PC-3 (cell line): ENCODE data around the gene ATAD3A. TPM values are rescaled to one million over a fixed set of nuclear protein-coding genes. Genes with fewer than 3 reads are reported as not detected.
A peak's percentile ranks its signal among the peaks of the same experiment; 100 is the strongest.

Experiments
- ATAC-seq: fragments of 200-7000 bp; cut with Tn5 transposase; 2 replicates; pipeline ENCODE4 v1.9.1; 2020; ENCODE audit warnings: mild to moderate bottlenecking, moderate library complexity
- BruUV-seq: library from RNA; stranded (reverse); fragments of 400-500 nt; replicated peaks from 2 replicates; lab custom pipeline; 2021; lab: Mats Ljungman, UMichigan
- CTCF ChIA-PET: fragments of 300-600 bp; sonication (Branson Sonifier 250); formaldehyde crosslinking; loops from one replicate; lab custom pipeline; 2022; ENCODE audit warnings: antibody characterized with exemption; lab: Charles Lee
- POLR2A ChIA-PET: fragments of 300-600 bp; sonication (Branson Sonifier 250); formaldehyde crosslinking; loops from one replicate; lab custom pipeline; 2022; ENCODE audit warnings: antibody characterized with exemption; ENCODE audit not compliant: unreplicated experiment; lab: Charles Lee
- DNase-seq: peaks from one replicate; pipeline ENCODE4 v3.0.0-alpha.2; 2015
- H2AFZ ChIP-seq: fragments of 300-600 bp; sonication (generic); 2 replicates; pipeline ENCODE4 v1.6.0; 2016; ENCODE audit warnings: antibody characterized with exemption, low read length
- H3F3A ChIP-seq: fragments of 300-600 bp; sonication (generic); one replicate; pipeline ENCODE4 v1.6.0; 2017; ENCODE audit warnings: antibody characterized with exemption, low read length, control low read depth, mild to moderate bottlenecking; ENCODE audit not compliant: unreplicated experiment
- H3K27ac ChIP-seq: fragments of 300-600 bp; sonication (generic); 2 replicates; pipeline ENCODE4 v1.5.1; 2016; ENCODE audit warnings: mild to moderate bottlenecking, low read length
- H3K27me3 ChIP-seq: fragments of 300-600 bp; sonication (generic); 2 replicates; pipeline ENCODE4 v1.6.1; 2016; ENCODE audit warnings: low read length, mixed read lengths
- H3K36me3 ChIP-seq: fragments of 300-600 bp; sonication (generic); 2 replicates; pipeline ENCODE4 v1.6.1; 2016; ENCODE audit warnings: low read depth, mixed run types, low read length, mixed read lengths
- H3K4me1 ChIP-seq: fragments of 300-600 bp; sonication (generic); 2 replicates; pipeline ENCODE4 v1.5.1; 2016; ENCODE audit warnings: low read length; ENCODE audit not compliant: insufficient read depth
- H3K4me2 ChIP-seq: fragments of 300-600 bp; sonication (generic); 2 replicates; pipeline ENCODE4 v1.6.0; 2016; ENCODE audit warnings: low read length
- H3K4me3 ChIP-seq: fragments of 300-600 bp; sonication (generic); 2 replicates; pipeline ENCODE4 v1.5.1; 2016; ENCODE audit warnings: mild to moderate bottlenecking, low read length, mixed read lengths
- H3K79me2 ChIP-seq: fragments of 300-600 bp; sonication (generic); 2 replicates; pipeline ENCODE4 v1.6.1; 2017; ENCODE audit warnings: low read length, mixed read lengths
- H3K9ac ChIP-seq: fragments of 300-600 bp; sonication (generic); 2 replicates; pipeline ENCODE4 v1.6.0; 2016; ENCODE audit warnings: mild to moderate bottlenecking, low read length
- H3K9me2 ChIP-seq: fragments of 300-600 bp; sonication (generic); replicated peaks from 2 replicates; pipeline ENCODE4 v1.6.1; 2016; ENCODE audit warnings: mixed run types, low read length, mixed read lengths
- H3K9me3 ChIP-seq: fragments of 300-600 bp; sonication (generic); 2 replicates; pipeline ENCODE4 v1.6.1; 2016; ENCODE audit warnings: low read length, mixed read lengths
- H4K20me1 ChIP-seq: fragments of 300-600 bp; sonication (generic); 2 replicates; pipeline ENCODE4 v1.6.1; 2016; ENCODE audit warnings: low read length, mixed read lengths
- CTCF ChIP-seq: fragments of 300-600 bp; sonication (generic); conservative IDR thresholded peaks from 2 replicates; pipeline ENCODE4 v1.5.1; 2017; ENCODE audit warnings: antibody characterized with exemption, low read depth, mild to moderate bottlenecking, low read length
- EZH2 ChIP-seq: fragments of 300-600 bp; sonication (generic); IDR thresholded peaks from one replicate; pipeline ENCODE4 v1.6.1; 2017; ENCODE audit warnings: antibody characterized with exemption, mild to moderate bottlenecking, low read length; ENCODE audit not compliant: unreplicated experiment
- EZH2phosphoT487 ChIP-seq: fragments of 300-600 bp; sonication (generic); IDR thresholded peaks from 2 replicates; pipeline ENCODE4 v1.6.1; 2018; ENCODE audit warnings: mild to moderate bottlenecking, antibody characterized with exemption, low read length, borderline replicate concordance
- intact Hi-C: fragments of 100-400 bp; cut with micrococcal nuclease; formaldehyde crosslinking; loops from 2 replicates; pipeline ENCODE4 v1.9.0; 2023
- total RNA-seq: library from RNA; depleted of rRNA; stranded (reverse); fragments of >200 nt; gene quantifications from 2 replicates; pipeline ENCODE4 v1.2.3, GENCODE V29; 2014

The ATAD3A gene
- total RNA-seq, 1 experiment from 2014 or later = 186 TPM

GRCh38 chr1:1540818-1541628, 29.1 kb downstream of the ATAD3A start:
- no peak overlapping the region for H2AFZ ChIP-seq
- no peaks in the 10 kb centered on the region for H3K79me2 ChIP-seq
- no peaks in the 10 kb centered on the region for H3K27me3 ChIP-seq
- TF ChIP-seq CTCF (no peak), EZH2 (no peak), EZH2phosphoT487 (no peak)
- no peaks in the 10 kb centered on the region for H3K9me2 ChIP-seq
- H3F3A ChIP-seq = no peaks in the 10 kb centered on the region
- no TSS peak for BruUV-seq
- ChIA-PET POLR2A (no interaction called here), CTCF (no interaction called here)
- no peak overlapping the region for H3K9ac ChIP-seq
- ATAC-seq (peak; percentile 2; the same call in 1 of the 2 replicates), DNase-seq (no peak)
- peaks cover 25% of the 10 kb centered on the region; the same call in 1 of the 2 replicates for H3K36me3 ChIP-seq
- H3K4me1 ChIP-seq = no peaks in the 10 kb centered on the region
- H4K20me1 ChIP-seq = no peaks in the 10 kb centered on the region
- H3K27ac ChIP-seq = no peak overlapping the region
- H3K9me3 ChIP-seq = no peaks in the 10 kb centered on the region
- H3K4me3 ChIP-seq = no peak overlapping the region
- intact Hi-C loops = no loop called here
- H3K4me2 ChIP-seq = no peak overlapping the region

- no peak for TF ChIP-seq EZH2
- TF ChIP-seq CTCF = no peak
- no peak for TF ChIP-seq EZH2phosphoT487
- ATAC-seq (no peak), DNase-seq (no peak)
- intact Hi-C loops = no loop called here
- Histone ChIP-seq H3F3A (no peaks in the 10 kb centered on the region), H3K4me3 (no peak overlapping the region), H3K4me1 (no peaks in the 10 kb centered on the region), H2AFZ (no peak overlapping the region), H3K9ac (no peak overlapping the region), H3K9me3 (no peaks in the 10 kb centered on the region), H3K36me3 (peaks cover 25% of the 10 kb centered on the region; the same call in 1 of the 2 replicates), H3K27ac (no peak overlapping the region), H3K27me3 (no peaks in the 10 kb centered on the region), H3K4me2 (no peak overlapping the region), H3K9me2 (no peaks in the 10 kb centered on the region), H4K20me1 (no peaks in the 10 kb centered on the region), H3K79me2 (no peaks in the 10 kb centered on the region)
- BruUV-seq = no TSS peak
- ChIA-PET CTCF (no interaction called here), POLR2A (interaction anchor here (0.6 kb wide), 1 partner anchor 144 kb away, joined by 3 read pairs; no protein-coding TSS in a partner anchor)
These were observed 30.2 kb downstream of the ATAD3A start for GRCh38 chr1:1541956-1542765.
